Muscle of arm (tissue), 12 donors: Measurements from ENCODE around the gene ZRANB1. TPM values are rescaled to one million over a fixed set of nuclear protein-coding genes. Genes with fewer than 3 reads are reported as not detected.

ENCODE experiments used
- DNase-seq: peaks from one replicate; pipeline ENCODE4 v3.0.0-alpha.2; 2013
- polyA plus RNA-seq, 12 donors: library from polyadenylated mRNA; unstranded; fragments of 120-200 nt; gene quantifications; one replicate each; pipeline ENCODE4 v1.2.1, GENCODE V29; 2013; ENCODE audit not compliant: insufficient read length in 12 of 12

The ZRANB1 gene
- polyA plus RNA-seq, 12 donors: 13.2 to 25.9 (median 20.5) TPM; not detected in 1

- no peak for DNase-seq
Observed at GRCh38 chr10:125032474-125033020, 90.6 kb downstream of the ZRANB1 start.

- no peak for DNase-seq
Observed at GRCh38 chr10:125033146-125033924, 91.4 kb downstream of the ZRANB1 start.

- no peak for DNase-seq
Observed at GRCh38 chr10:125034675-125035074, 92.8 kb downstream of the ZRANB1 start.

GRCh38 chr10:125035136-125035535 lies 93.2 kb downstream of the ZRANB1 start:
- DNase-seq: no peak

- no peak for DNase-seq
Observed at GRCh38 chr10:125035588-125036295, 93.8 kb downstream of the ZRANB1 start.

- no peak for DNase-seq
Observed at GRCh38 chr10:125037145-125037877, 95.4 kb downstream of the ZRANB1 start.

Other genes starting within 250 kb of the ZRANB1 start
- 10 to 100 TPM in 11 of 12 donors, not detected in 1; 18.3 to 30.3 (median 21.7) TPM for gene FAM53B, start 197.7 kb upstream of the ZRANB1 start, polyA plus RNA-seq
- 10 to 100 TPM in 11 of 12 donors, not detected in 1; 17.8 to 53.5 (median 22.7) TPM for gene EEF1AKMT2, start 150.2 kb upstream of the ZRANB1 start, polyA plus RNA-seq
- gene ABRAXAS2, start 140.3 kb upstream of the ZRANB1 start, polyA plus RNA-seq: 10 to 100 TPM in 11 of 12 donors, not detected in 1; 16.2 to 22.3 (median 18.9) TPM
- gene CTBP2, start 218.4 kb downstream of the ZRANB1 start, polyA plus RNA-seq: 10 to 100 TPM in 11 of 12 donors, not detected in 1; 32.7 to 52.8 (median 37.6) TPM